ENCODE data around the gene NHEJ1.

The NHEJ1 gene

GRCh38 chr2:219058541-219059374 is 101.9 kb downstream of the NHEJ1 start:
- TF ChIP-seq, protein P1, sequence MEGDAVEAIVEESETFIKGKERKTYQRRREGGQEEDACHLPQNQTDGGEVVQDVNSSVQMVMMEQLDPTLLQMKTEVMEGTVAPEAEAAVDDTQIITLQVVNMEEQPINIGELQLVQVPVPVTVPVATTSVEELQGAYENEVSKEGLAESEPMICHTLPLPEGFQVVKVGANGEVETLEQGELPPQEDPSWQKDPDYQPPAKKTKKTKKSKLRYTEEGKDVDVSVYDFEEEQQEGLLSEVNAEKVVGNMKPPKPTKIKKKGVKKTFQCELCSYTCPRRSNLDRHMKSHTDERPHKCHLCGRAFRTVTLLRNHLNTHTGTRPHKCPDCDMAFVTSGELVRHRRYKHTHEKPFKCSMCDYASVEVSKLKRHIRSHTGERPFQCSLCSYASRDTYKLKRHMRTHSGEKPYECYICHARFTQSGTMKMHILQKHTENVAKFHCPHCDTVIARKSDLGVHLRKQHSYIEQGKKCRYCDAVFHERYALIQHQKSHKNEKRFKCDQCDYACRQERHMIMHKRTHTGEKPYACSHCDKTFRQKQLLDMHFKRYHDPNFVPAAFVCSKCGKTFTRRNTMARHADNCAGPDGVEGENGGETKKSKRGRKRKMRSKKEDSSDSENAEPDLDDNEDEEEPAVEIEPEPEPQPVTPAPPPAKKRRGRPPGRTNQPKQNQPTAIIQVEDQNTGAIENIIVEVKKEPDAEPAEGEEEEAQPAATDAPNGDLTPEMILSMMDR (IDR thresholded peaks at IDR 0.05; ENCODE audit: control insufficient read depth, extremely low read depth, insufficient read depth), result no peak
- DNase-seq (ENCODE audit: low read depth), result no peak
- no peak overlapping the region for H3K4me3 ChIP-seq (ENCODE audit: low read depth, low read length)

GRCh38 chr2:219057709-219058540 is 102.7 kb downstream of the NHEJ1 start:
- DNase-seq (ENCODE audit: low read depth), result peak; percentile 21
- TF ChIP-seq, protein P1 (IDR thresholded peaks at IDR 0.05; ENCODE audit: control insufficient read depth, extremely low read depth, insufficient read depth), result peak; percentile 98
- no peak overlapping the region for H3K4me3 ChIP-seq (ENCODE audit: low read depth, low read length)

- TF ChIP-seq, protein P1 (IDR thresholded peaks at IDR 0.05; ENCODE audit: control insufficient read depth, extremely low read depth, insufficient read depth), result no peak
- no peak for DNase-seq (ENCODE audit: low read depth)
- H3K4me3 ChIP-seq (ENCODE audit: low read depth, low read length), result no peak overlapping the region
Measured at GRCh38 chr2:219056896-219057708, 103.5 kb downstream of the NHEJ1 start.

- TF ChIP-seq, protein P1 (IDR thresholded peaks at IDR 0.05; ENCODE audit: control insufficient read depth, extremely low read depth, insufficient read depth), result no peak
- no peak overlapping the region for H3K4me3 ChIP-seq (ENCODE audit: low read depth, low read length)
- no peak for DNase-seq (ENCODE audit: low read depth)
Measured at GRCh38 chr2:219056176-219056895, 104.3 kb downstream of the NHEJ1 start.

- no peak for DNase-seq (ENCODE audit: low read depth)
Measured at GRCh38 chr2:219054956-219055903, 105.4 kb downstream of the NHEJ1 start.

More at GRCh38 chr2:219054956-219055903, 105.4 kb downstream of the NHEJ1 start:
- TF ChIP-seq, protein P1 (IDR thresholded peaks at IDR 0.05; ENCODE audit: control insufficient read depth, extremely low read depth, insufficient read depth), result no peak
- H3K4me3 ChIP-seq (ENCODE audit: low read depth, low read length), result no peak overlapping the region

All from LNCaP clone FGC (cell line).